CD14-positive monocyte (primary cell): ENCODE results near the gene EFHC2. TPM values are rescaled to one million over a fixed set of nuclear protein-coding genes. Genes with fewer than 3 reads are reported as not detected.

Experiments used
- DNase-seq, 3 donors: peaks; one replicate each; pipeline ENCODE4 v3.0.0-alpha.2; 2011 to 2022
- H2AFZ ChIP-seq: 2 replicates; pipeline ENCODE4 v1.6.0; 2012; ENCODE audit warnings: mild to moderate bottlenecking, low read depth, low read length, inconsistent platforms; ENCODE audit not compliant: insufficient read depth, poor library complexity, severe bottlenecking
- H3K27ac ChIP-seq, 2 donors: 1 replicate in 1 of 2; 2 replicates in 1 of 2; pipeline ENCODE4 v1.5.1; 2012 to 2013; ENCODE audit warnings: low read length in 2 of 2, control low read depth in 1 of 2, inconsistent platforms in 1 of 2, low read depth in 1 of 2, mild to moderate bottlenecking in 1 of 2
- H3K27me3 ChIP-seq, 2 donors: one replicate each; pipeline versions ENCODE4 v1.6.0 to v1.6.1; 2011 to 2013; ENCODE audit warnings: low read length in 2 of 2; ENCODE audit not compliant: control insufficient read depth in 2 of 2, insufficient read depth in 2 of 2
- H3K36me3 ChIP-seq, 2 donors: replicated peaks in 1 of 2; 1 replicate in 1 of 2; 2 replicates in 1 of 2; pipeline versions ENCODE4 v1.5.1 to v1.6.1; 2012 to 2013; ENCODE audit warnings: low read length in 2 of 2, control low read depth in 1 of 2, inconsistent platforms in 1 of 2, mild to moderate bottlenecking in 1 of 2; ENCODE audit not compliant: insufficient read depth in 2 of 2, control insufficient read depth in 1 of 2
- H3K4me1 ChIP-seq, 2 donors: 1 replicate in 1 of 2; 2 replicates in 1 of 2; pipeline versions ENCODE4 v1.5.1 to v1.6.1; 2012 to 2013; ENCODE audit warnings: low read length in 2 of 2, control low read depth in 1 of 2, inconsistent platforms in 1 of 2, mild to moderate bottlenecking in 1 of 2, moderate library complexity in 1 of 2; ENCODE audit not compliant: insufficient read depth in 2 of 2, control insufficient read depth in 1 of 2
- H3K4me2 ChIP-seq: replicated peaks from 2 replicates; pipeline ENCODE3; 2012; ENCODE audit warnings: low read length, moderate library complexity, mild to moderate bottlenecking; ENCODE audit not compliant: poor library complexity, severe bottlenecking; ENCODE audit errors: extremely low read depth
- H3K4me3 ChIP-seq, 3 experiments: fragments of 200-600 bp in 1 of 3; sonication (generic) in 1 of 3; replicated peaks in 1 of 3; 1 replicate in 2 of 3; 2 replicates in 1 of 3; pipeline ENCODE4 v1.5.1; 2011 to 2013; ENCODE audit warnings: low read length in 3 of 3, mild to moderate bottlenecking in 3 of 3, control low read depth in 2 of 3, low read depth in 2 of 3, inconsistent platforms in 1 of 3, moderate library complexity in 1 of 3
- H3K79me2 ChIP-seq: 2 replicates; pipeline ENCODE4 v1.6.0; 2012; ENCODE audit warnings: mild to moderate bottlenecking, control low read depth, inconsistent platforms, low read length, moderate library complexity; ENCODE audit not compliant: insufficient read depth
- H3K9ac ChIP-seq: 2 replicates; pipeline ENCODE4 v1.6.0; 2017; ENCODE audit warnings: low read length, mild to moderate bottlenecking; ENCODE audit not compliant: insufficient read depth, poor library complexity, severe bottlenecking
- H3K9me3 ChIP-seq, 2 donors: replicated peaks in 1 of 2; 1 replicate in 1 of 2; 2 replicates in 1 of 2; pipeline versions ENCODE4 v1.5.1 to v1.6.1; 2012 to 2013; ENCODE audit warnings: low read length in 2 of 2, control low read depth in 1 of 2; ENCODE audit not compliant: control insufficient read depth in 1 of 2, insufficient read depth in 1 of 2
- H4K20me1 ChIP-seq: 2 replicates; pipeline ENCODE4 v1.6.0; 2012; ENCODE audit warnings: mild to moderate bottlenecking, low read length, control low read depth, moderate library complexity; ENCODE audit not compliant: insufficient read depth
- H3K27ac Mint-ChIP-seq, 7 donors: one replicate each; pipeline ENCODE4 v1.8.0; 2020; ENCODE audit warnings: mild to moderate bottlenecking in 7 of 7, mixed read lengths in 7 of 7, moderate library complexity in 6 of 7, inconsistent platforms in 2 of 7
- H3K27me3 Mint-ChIP-seq, 3 donors: one replicate each; pipeline ENCODE4 v1.8.0; 2021 to 2022; ENCODE audit warnings: low read depth in 3 of 3, mild to moderate bottlenecking in 3 of 3, mixed read lengths in 3 of 3, moderate library complexity in 3 of 3, inconsistent platforms in 1 of 3
- H3K36me3 Mint-ChIP-seq, 2 donors: one replicate each; pipeline ENCODE4 v1.8.0; 2020; ENCODE audit warnings: mixed read lengths in 2 of 2, inconsistent platforms in 1 of 2, mild to moderate bottlenecking in 1 of 2
- H3K4me1 Mint-ChIP-seq: one replicate; pipeline ENCODE4 v1.8.0; 2020; ENCODE audit warnings: mild to moderate bottlenecking, mixed read lengths
- H3K4me3 Mint-ChIP-seq, 2 donors: one replicate each; pipeline ENCODE4 v1.8.0; 2020; ENCODE audit warnings: mild to moderate bottlenecking in 2 of 2, mixed read lengths in 2 of 2, moderate library complexity in 1 of 2
- H3K9me3 Mint-ChIP-seq, 7 donors: one replicate each; pipeline ENCODE4 v1.8.0; 2020 to 2022; ENCODE audit warnings: mixed read lengths in 7 of 7, mild to moderate bottlenecking in 6 of 7, moderate library complexity in 6 of 7, inconsistent platforms in 2 of 7
- WGBS: methylation state at CpG from one replicate; pipeline ENCODE4 v1.1.5; 2013; ENCODE audit warnings: missing lambda C conversion rate; ENCODE audit not compliant: insufficient coverage; 5-methylcytosine and 5-hydroxymethylcytosine counted together
- intact Hi-C, 2 donors: fragments of 100-400 bp; cut with micrococcal nuclease; formaldehyde crosslinking; loops; one replicate each; pipeline versions ENCODE4 v1.15.0 to v1.15.1; 2023
- polyA plus RNA-seq, 3 donors: library from polyadenylated mRNA; depleted of rRNA in 1 of 3; unstranded in 2 of 3; stranded (reverse) in 1 of 3; fragments of 300-500 nt in 2 of 3; fragments of >200 nt in 1 of 3; fragmentation: Illumina TruSeq in 2 of 3; gene quantifications; 1 replicate in 2 of 3; 2 replicates in 1 of 3; pipeline ENCODE4 v1.2.3, GENCODE V29; 2012 to 2021
- TF ChIP-seq, protein P1 (sequence below): fragments of 200-600 bp; IDR thresholded peaks from one replicate; pipeline ENCODE4 v1.8.0; 2022; ENCODE audit warnings: antibody characterized with exemption, mild to moderate bottlenecking

The EFHC2 gene
- polyA plus RNA-seq, 3 donors: 0.05 to 0.22 TPM; not detected in 1

GRCh38 chrX:44305921-44306320 is 37.6 kb downstream of the EFHC2 start:
- no peak overlapping the region for H3K4me2 ChIP-seq
- no CpG with 5 or more reads among the region's 4 CpGs for WGBS
- no peaks in the 10 kb centered on the region for H3K79me2 ChIP-seq
- peaks cover 0 to 14% (median 0%) of the 10 kb centered on the region in 3 donors for H3K27me3 Mint-ChIP-seq
- H3K4me3 Mint-ChIP-seq: no peak overlapping the region
- H3K9me3 Mint-ChIP-seq: peaks cover 0 to 3% (median 2%) of the 10 kb centered on the region in 7 donors
- no peak overlapping the region for H2AFZ ChIP-seq
- H3K4me3 ChIP-seq: no peak overlapping the region
- intact Hi-C loops: no loop called here
- no peak overlapping the region for H3K9ac ChIP-seq
- H3K4me1 ChIP-seq: no peaks in the 10 kb centered on the region
- peaks cover 0 to 2% of the 10 kb centered on the region in 2 donors for H3K36me3 Mint-ChIP-seq
- TF ChIP-seq, protein P1, sequence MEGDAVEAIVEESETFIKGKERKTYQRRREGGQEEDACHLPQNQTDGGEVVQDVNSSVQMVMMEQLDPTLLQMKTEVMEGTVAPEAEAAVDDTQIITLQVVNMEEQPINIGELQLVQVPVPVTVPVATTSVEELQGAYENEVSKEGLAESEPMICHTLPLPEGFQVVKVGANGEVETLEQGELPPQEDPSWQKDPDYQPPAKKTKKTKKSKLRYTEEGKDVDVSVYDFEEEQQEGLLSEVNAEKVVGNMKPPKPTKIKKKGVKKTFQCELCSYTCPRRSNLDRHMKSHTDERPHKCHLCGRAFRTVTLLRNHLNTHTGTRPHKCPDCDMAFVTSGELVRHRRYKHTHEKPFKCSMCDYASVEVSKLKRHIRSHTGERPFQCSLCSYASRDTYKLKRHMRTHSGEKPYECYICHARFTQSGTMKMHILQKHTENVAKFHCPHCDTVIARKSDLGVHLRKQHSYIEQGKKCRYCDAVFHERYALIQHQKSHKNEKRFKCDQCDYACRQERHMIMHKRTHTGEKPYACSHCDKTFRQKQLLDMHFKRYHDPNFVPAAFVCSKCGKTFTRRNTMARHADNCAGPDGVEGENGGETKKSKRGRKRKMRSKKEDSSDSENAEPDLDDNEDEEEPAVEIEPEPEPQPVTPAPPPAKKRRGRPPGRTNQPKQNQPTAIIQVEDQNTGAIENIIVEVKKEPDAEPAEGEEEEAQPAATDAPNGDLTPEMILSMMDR: no peak
- H3K4me1 Mint-ChIP-seq: no peaks in the 10 kb centered on the region
- H3K27ac ChIP-seq: no peak overlapping the region
- no peaks in the 10 kb centered on the region for H3K36me3 ChIP-seq
- peaks cover 0 to 2% of the 10 kb centered on the region in 2 donors for H3K27me3 ChIP-seq
- no peaks in the 10 kb centered on the region for H3K9me3 ChIP-seq
- no peak for DNase-seq
- no peaks in the 10 kb centered on the region for H4K20me1 ChIP-seq
- no peak overlapping the region for H3K27ac Mint-ChIP-seq

DNA sequence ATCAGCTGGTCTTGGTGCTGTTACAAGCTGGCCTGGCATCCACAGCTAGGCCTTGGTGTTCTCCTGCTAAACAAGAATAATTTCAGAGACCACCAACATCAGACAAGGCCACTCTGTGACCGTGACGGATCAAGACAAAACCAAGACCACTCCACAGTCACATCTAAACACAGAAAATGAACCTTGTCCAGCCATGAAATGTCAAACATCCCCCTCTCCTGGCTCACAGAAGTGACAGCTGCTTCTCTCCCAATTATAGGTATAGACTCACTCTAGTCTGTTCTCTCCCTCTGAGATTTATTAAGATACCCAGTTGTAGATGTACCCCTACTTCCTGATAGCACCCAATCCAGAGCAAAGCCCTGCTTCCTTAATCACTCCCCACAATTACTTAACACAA is 40.4 kb downstream of the EFHC2 start:
- Histone ChIP-seq H3K36me3 (no peaks in the 10 kb centered on the region), H3K79me2 (no peaks in the 10 kb centered on the region), H3K27me3 (peaks cover 0 to 2% of the 10 kb centered on the region in 2 donors), H3K9ac (no peak overlapping the region), H3K4me3 (no peak overlapping the region), H3K4me2 (no peak overlapping the region), H3K27ac (no peak overlapping the region), H3K4me1 (no peaks in the 10 kb centered on the region), H2AFZ (no peak overlapping the region), H3K9me3 (no peaks in the 10 kb centered on the region), H4K20me1 (no peaks in the 10 kb centered on the region)
- WGBS: no CpG with 5 or more reads among the region's 2 CpGs
- no peak overlapping the region for H3K4me3 Mint-ChIP-seq
- H3K36me3 Mint-ChIP-seq: no peaks in the 10 kb centered on the region
- intact Hi-C loops: no loop called here
- H3K27ac Mint-ChIP-seq: no peak overlapping the region
- H3K27me3 Mint-ChIP-seq: peaks cover 0 to 25% (median 0%) of the 10 kb centered on the region in 3 donors
- no peaks in the 10 kb centered on the region for H3K4me1 Mint-ChIP-seq
- DNase-seq: no peak
- peaks cover 0 to 3% (median 2%) of the 10 kb centered on the region in 7 donors for H3K9me3 Mint-ChIP-seq
- TF ChIP-seq, protein P1: no peak
